ENCODE results near the gene GINS2. TPM values are rescaled to one million over a fixed set of nuclear protein-coding genes. Genes with fewer than 3 reads are reported as not detected.

The GINS2 gene
- total RNA-seq, 3 donors from 2014 or later: 1.2 to 11.8 (median 5.4) TPM

- Histone ChIP-seq H3K9me3 (no peaks in the 10 kb centered on the region), H3K4me3 (no peak overlapping the region), H3K4me1 (ENCODE audit: low read depth) (no peaks in the 10 kb centered on the region), H3K36me3 (ENCODE audit: low read depth) (peaks cover 19% of the 10 kb centered on the region)
- intact Hi-C loops (cut with DNase I, micrococcal nuclease): no loop called here
- DNase-seq (no peak), ATAC-seq (no peak)
- no peak for TF ChIP-seq CTCF (IDR thresholded peaks at IDR 0.05)
Observed at GRCh38 chr16:85662482-85662812, 26.3 kb downstream of the GINS2 start.

GRCh38 chr16:85661740-85662481 lies 26.8 kb downstream of the GINS2 start:
- Histone ChIP-seq H3K9me3 (no peaks in the 10 kb centered on the region), H3K4me1 (ENCODE audit: low read depth) (no peaks in the 10 kb centered on the region), H3K36me3 (ENCODE audit: low read depth) (peaks cover 19% of the 10 kb centered on the region), H3K4me3 (no peak overlapping the region)
- no peak for ATAC-seq
- peak in 2 of 3 donors; percentile 21 to 39 for DNase-seq
- intact Hi-C loops (cut with DNase I, micrococcal nuclease): no loop called here
- no peak for TF ChIP-seq CTCF (IDR thresholded peaks at IDR 0.05)

- no peaks in the 10 kb centered on the region for H3K9me3 ChIP-seq
- DNase-seq (peak in 2 of 3 donors; percentile 27 to 49), ATAC-seq (no peak)
- intact Hi-C loops (cut with DNase I, micrococcal nuclease): no loop called here
- no peak for TF ChIP-seq CTCF (IDR thresholded peaks at IDR 0.05)
- no peak overlapping the region for H3K4me3 ChIP-seq
- H3K36me3 ChIP-seq (ENCODE audit: low read depth): peaks cover 25% of the 10 kb centered on the region
- no peaks in the 10 kb centered on the region for H3K4me1 ChIP-seq (ENCODE audit: low read depth)
Observed at GRCh38 chr16:85660843-85661739, 27.7 kb downstream of the GINS2 start.

- peaks cover 27% of the 10 kb centered on the region for H3K36me3 ChIP-seq (ENCODE audit: low read depth)
- no peaks in the 10 kb centered on the region for H3K4me1 ChIP-seq (ENCODE audit: low read depth)
- no peak overlapping the region for H3K4me3 ChIP-seq
- no peaks in the 10 kb centered on the region for H3K9me3 ChIP-seq
- intact Hi-C loops (cut with DNase I, micrococcal nuclease): no loop called here
- DNase-seq (peak; percentile 61 to 80 (median 80)), ATAC-seq (peak; percentile 73)
- peak; percentile 81 for TF ChIP-seq CTCF (IDR thresholded peaks at IDR 0.05)
Observed at GRCh38 chr16:85659805-85660511, 28.8 kb downstream of the GINS2 start.

- Histone ChIP-seq H3K4me1 (ENCODE audit: low read depth) (no peaks in the 10 kb centered on the region), H3K4me3 (no peak overlapping the region), H3K36me3 (ENCODE audit: low read depth) (peaks cover 22% of the 10 kb centered on the region), H3K9me3 (no peaks in the 10 kb centered on the region)
- intact Hi-C loops (cut with DNase I, micrococcal nuclease): no loop called here
- peak in 2 of 3 donors; percentile 12 to 27 for DNase-seq
- no peak for ATAC-seq
- no peak for TF ChIP-seq CTCF (IDR thresholded peaks at IDR 0.05)
Observed at GRCh38 chr16:85659336-85659735, 29.4 kb downstream of the GINS2 start.

All from mucosa of descending colon (tissue), 3 donors.